ENCODE data around the gene SCNN1G. TPM values are rescaled to one million over a fixed set of nuclear protein-coding genes. Genes with fewer than 3 reads are reported as not detected.
A peak's percentile ranks its signal among the peaks of the same experiment; 100 is the strongest.

Gene SCNN1G
- total and polyA plus RNA-seq, 2 of the 13 experiments (the other 11 are each of a cell fraction or from before 2014, with no cell fraction given), result not detected

DNA sequence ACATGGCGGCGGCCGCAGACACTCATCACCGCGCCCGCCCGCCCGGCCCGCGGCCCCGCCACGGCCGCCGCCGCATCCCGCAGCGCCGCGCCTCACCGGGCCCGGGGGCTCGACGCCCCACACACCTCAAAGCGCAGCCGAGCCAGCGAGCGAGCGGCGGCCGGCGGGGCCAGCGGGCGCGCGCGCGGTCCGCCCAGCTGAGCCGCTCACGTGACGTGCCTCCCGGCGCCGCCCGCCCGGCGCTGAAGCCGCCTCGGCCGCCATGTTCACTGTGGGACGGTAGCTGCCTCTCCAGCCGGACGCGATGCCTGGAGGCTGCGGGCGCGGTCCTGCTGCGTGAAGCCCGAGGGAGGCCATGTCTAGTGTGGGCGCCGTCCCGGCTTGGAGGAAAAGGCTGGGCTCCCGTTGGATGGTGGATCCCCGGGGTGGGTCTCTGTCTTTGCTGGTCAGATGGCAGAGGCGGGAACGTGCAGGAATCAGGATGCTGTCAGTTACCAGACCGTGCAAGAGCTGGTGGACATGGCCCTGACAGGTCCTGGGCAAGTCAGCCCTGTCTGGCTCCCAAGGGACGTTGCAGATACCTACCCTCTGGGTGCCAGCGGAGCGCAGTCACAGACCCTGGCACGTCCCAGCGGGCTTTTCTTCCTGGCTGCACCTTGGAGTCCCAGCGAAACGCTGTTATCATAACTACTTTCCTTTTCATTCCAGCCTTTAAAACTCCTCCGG, 33.1 kb upstream of the SCNN1G start, which contains the start of gene USP31 (continued):
- TF ChIP-seq, protein P1, sequence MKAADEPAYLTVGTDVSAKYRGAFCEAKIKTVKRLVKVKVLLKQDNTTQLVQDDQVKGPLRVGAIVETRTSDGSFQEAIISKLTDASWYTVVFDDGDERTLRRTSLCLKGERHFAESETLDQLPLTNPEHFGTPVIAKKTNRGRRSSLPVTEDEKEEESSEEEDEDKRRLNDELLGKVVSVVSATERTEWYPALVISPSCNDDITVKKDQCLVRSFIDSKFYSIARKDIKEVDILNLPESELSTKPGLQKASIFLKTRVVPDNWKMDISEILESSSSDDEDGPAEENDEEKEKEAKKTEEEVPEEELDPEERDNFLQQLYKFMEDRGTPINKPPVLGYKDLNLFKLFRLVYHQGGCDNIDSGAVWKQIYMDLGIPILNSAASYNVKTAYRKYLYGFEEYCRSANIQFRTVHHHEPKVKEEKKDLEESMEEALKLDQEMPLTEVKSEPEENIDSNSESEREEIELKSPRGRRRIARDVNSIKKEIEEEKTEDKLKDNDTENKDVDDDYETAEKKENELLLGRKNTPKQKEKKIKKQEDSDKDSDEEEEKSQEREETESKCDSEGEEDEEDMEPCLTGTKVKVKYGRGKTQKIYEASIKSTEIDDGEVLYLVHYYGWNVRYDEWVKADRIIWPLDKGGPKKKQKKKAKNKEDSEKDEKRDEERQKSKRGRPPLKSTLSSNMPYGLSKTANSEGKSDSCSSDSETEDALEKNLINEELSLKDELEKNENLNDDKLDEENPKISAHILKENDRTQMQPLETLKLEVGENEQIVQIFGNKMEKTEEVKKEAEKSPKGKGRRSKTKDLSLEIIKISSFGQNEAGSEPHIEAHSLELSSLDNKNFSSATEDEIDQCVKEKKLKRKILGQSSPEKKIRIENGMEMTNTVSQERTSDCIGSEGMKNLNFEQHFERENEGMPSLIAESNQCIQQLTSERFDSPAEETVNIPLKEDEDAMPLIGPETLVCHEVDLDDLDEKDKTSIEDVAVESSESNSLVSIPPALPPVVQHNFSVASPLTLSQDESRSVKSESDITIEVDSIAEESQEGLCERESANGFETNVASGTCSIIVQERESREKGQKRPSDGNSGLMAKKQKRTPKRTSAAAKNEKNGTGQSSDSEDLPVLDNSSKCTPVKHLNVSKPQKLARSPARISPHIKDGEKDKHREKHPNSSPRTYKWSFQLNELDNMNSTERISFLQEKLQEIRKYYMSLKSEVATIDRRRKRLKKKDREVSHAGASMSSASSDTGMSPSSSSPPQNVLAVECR (CRISPR knock-in tag; IDR thresholded peaks at IDR 0.05; ENCODE audit: borderline replicate concordance), result no peak; the same call in none of the 2 replicates
- TF ChIP-seq ARNT (IDR thresholded peaks at IDR 0.05), result no peak
- TF ChIP-seq NAIF1 (CRISPR knock-in tag; IDR thresholded peaks at IDR 0.05; ENCODE audit: borderline replicate concordance), result no peak
- peak; percentile 92 for TF ChIP-seq ZNF619 (CRISPR knock-in tag; IDR thresholded peaks at IDR 0.05)
- no peak for TF ChIP-seq FOXM1 (CRISPR knock-in tag; IDR thresholded peaks at IDR 0.05)
- no peak for TF ChIP-seq PRPF4 (IDR thresholded peaks at IDR 0.05; ENCODE audit: low read depth, low read length, poor library complexity, severe bottlenecking)
- TF ChIP-seq ZNF253 (CRISPR knock-in tag; IDR thresholded peaks at IDR 0.05; ENCODE audit: borderline replicate concordance), result 0 out of 2 replicates have a peak, but pooled peaks have one; percentile 48
- no peak for TF ChIP-seq NR1H2 (CRISPR knock-in tag; IDR thresholded peaks at IDR 0.05; ENCODE audit: borderline replicate concordance, low read depth)
- peak; percentile 95 for TF ChIP-seq TSC22D2 (CRISPR knock-in tag; IDR thresholded peaks at IDR 0.05; ENCODE audit: borderline replicate concordance)
- TF ChIP-seq ZNF790 (CRISPR knock-in tag; IDR thresholded peaks at IDR 0.05; ENCODE audit: borderline replicate concordance), result no peak; the same call in 1 of the 2 replicates
- TF ChIP-seq YEATS4 (CRISPR knock-in tag; IDR thresholded peaks at IDR 0.05; ENCODE audit: borderline replicate concordance), result peak; percentile 60
- peak; percentile 89; the same call in 1 of the 2 replicates for TF ChIP-seq ZNF772 (CRISPR knock-in tag; IDR thresholded peaks at IDR 0.05)
- TF ChIP-seq, protein P2, sequence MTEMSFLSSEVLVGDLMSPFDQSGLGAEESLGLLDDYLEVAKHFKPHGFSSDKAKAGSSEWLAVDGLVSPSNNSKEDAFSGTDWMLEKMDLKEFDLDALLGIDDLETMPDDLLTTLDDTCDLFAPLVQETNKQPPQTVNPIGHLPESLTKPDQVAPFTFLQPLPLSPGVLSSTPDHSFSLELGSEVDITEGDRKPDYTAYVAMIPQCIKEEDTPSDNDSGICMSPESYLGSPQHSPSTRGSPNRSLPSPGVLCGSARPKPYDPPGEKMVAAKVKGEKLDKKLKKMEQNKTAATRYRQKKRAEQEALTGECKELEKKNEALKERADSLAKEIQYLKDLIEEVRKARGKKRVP (CRISPR knock-in tag; IDR thresholded peaks at IDR 0.05), result no peak
- peak; percentile 91 for TF ChIP-seq ZNF24 (IDR thresholded peaks at IDR 0.05)
- TF ChIP-seq, protein P3, sequence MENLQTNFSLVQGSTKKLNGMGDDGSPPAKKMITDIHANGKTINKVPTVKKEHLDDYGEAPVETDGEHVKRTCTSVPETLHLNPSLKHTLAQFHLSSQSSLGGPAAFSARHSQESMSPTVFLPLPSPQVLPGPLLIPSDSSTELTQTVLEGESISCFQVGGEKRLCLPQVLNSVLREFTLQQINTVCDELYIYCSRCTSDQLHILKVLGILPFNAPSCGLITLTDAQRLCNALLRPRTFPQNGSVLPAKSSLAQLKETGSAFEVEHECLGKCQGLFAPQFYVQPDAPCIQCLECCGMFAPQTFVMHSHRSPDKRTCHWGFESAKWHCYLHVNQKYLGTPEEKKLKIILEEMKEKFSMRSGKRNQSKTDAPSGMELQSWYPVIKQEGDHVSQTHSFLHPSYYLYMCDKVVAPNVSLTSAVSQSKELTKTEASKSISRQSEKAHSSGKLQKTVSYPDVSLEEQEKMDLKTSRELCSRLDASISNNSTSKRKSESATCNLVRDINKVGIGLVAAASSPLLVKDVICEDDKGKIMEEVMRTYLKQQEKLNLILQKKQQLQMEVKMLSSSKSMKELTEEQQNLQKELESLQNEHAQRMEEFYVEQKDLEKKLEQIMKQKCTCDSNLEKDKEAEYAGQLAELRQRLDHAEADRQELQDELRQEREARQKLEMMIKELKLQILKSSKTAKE (CRISPR knock-in tag; IDR thresholded peaks at IDR 0.05; ENCODE audit: borderline replicate concordance), result no peak
- TF ChIP-seq, protein P4, sequence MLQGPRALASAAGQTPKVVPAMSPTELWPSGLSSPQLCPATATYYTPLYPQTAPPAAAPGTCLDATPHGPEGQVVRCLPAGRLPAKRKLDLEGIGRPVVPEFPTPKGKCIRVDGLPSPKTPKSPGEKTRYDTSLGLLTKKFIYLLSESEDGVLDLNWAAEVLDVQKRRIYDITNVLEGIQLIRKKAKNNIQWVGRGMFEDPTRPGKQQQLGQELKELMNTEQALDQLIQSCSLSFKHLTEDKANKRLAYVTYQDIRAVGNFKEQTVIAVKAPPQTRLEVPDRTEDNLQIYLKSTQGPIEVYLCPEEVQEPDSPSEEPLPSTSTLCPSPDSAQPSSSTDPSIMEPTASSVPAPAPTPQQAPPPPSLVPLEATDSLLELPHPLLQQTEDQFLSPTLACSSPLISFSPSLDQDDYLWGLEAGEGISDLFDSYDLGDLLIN (CRISPR knock-in tag; IDR thresholded peaks at IDR 0.05; ENCODE audit: borderline replicate concordance), result no peak
- TF ChIP-seq PCBP2 (optimal IDR thresholded peaks at IDR 0.05; ENCODE audit: low read depth, low read length, poor library complexity, severe bottlenecking), result no peak
- no peak; the same call in 1 of the 2 replicates for TF ChIP-seq NFIC (IDR thresholded peaks at IDR 0.05; ENCODE audit: low read length)
- peak; percentile 86 for TF ChIP-seq SALL2 (CRISPR knock-in tag; IDR thresholded peaks at IDR 0.05)
- TF ChIP-seq EED (CRISPR knock-in tag; IDR thresholded peaks at IDR 0.05), result 0 out of 2 replicates have a peak, but pooled peaks have one; percentile 70
- peak; percentile 88 for TF ChIP-seq DNMT3B (CRISPR knock-in tag; conservative IDR thresholded peaks at IDR 0.05)

Data from HepG2 (cell line).